HepG2 (cell line): ENCODE results near the gene DYNC2I2. TPM values are rescaled to one million over a fixed set of nuclear protein-coding genes. Genes with fewer than 3 reads are reported as not detected.

Experiments used
- AGO2 ChIP-seq: fragments of 200-400 bp; formaldehyde crosslinking; optimal IDR thresholded peaks from 2 replicates; pipeline ENCODE3; 2017; ENCODE audit warnings: mild to moderate bottlenecking, low read depth, low read length, moderate library complexity
- HDAC2 ChIP-seq: sonication (generic); formaldehyde crosslinking; IDR thresholded peaks from 2 replicates; pipeline ENCODE4 v1.4.0; 2020; ENCODE audit warnings: missing genetic modification reagents
- POLR2AphosphoS5 ChIP-seq: IDR thresholded peaks from 2 replicates; pipeline ENCODE4 v1.6.1; 2012; ENCODE audit warnings: low read depth, low read length
- SP5 ChIP-seq: IDR thresholded peaks from 2 replicates; pipeline ENCODE4 v1.6.1; 2016; ENCODE audit warnings: low read depth, borderline replicate concordance
- ZHX2 ChIP-seq, 2 experiments: sonication (generic) in 1 of 2; formaldehyde crosslinking in 1 of 2; IDR thresholded peaks; 2 replicates each; pipeline versions ENCODE4 v1.6.1 to v1.9.0; 2014 to 2022; ENCODE audit warnings: antibody characterized with exemption in 1 of 2, borderline replicate concordance in 1 of 2, inconsistent platforms in 1 of 2, low read depth in 1 of 2, missing genetic modification reagents in 1 of 2
- ZMYM4 ChIP-seq: sonication (generic); formaldehyde crosslinking; IDR thresholded peaks from 2 replicates; pipeline ENCODE4 v1.8.1; 2023; ENCODE audit warnings: mild to moderate bottlenecking, missing genetic modification reagents
- ZNF121 ChIP-seq: sonication (generic); formaldehyde crosslinking; IDR thresholded peaks from 2 replicates; pipeline ENCODE4 v1.5.0; 2020; ENCODE audit warnings: mild to moderate bottlenecking, missing genetic modification reagents
- polyA plus RNA-seq, 8 experiments: library from polyadenylated mRNA; depleted of rRNA in 3 of 8; stranded (reverse) in 7 of 8; unstranded in 1 of 8; fragments of >200 nt; fragmentation: Illumina TruSeq in 4 of 8; extraction: Trizol in 4 of 8; gene quantifications; 2 replicates each; pipeline versions ENCODE4 v1.2.1 to v1.2.3, GENCODE V29; 2011 to 2016; ENCODE audit warnings: low read depth in 4 of 8, missing spikeins in 1 of 8, mixed read lengths in 1 of 8; ENCODE audit not compliant: insufficient read depth in 1 of 8
- total RNA-seq, 5 experiments: library from RNA; depleted of rRNA; stranded (reverse); fragments of >200 nt; fragmentation: Illumina TruSeq; extraction: Trizol; gene quantifications; 2 replicates each; pipeline ENCODE4 v1.2.3, GENCODE V29; 2016; ENCODE audit warnings: low read depth in 1 of 5
- TF ChIP-seq, protein P1 (sequence below): sonication (generic); formaldehyde crosslinking; IDR thresholded peaks from 2 replicates; pipeline ENCODE4 v1.5.1; 2020; ENCODE audit warnings: mild to moderate bottlenecking, missing genetic modification reagents, moderate library complexity

Gene DYNC2I2
- total and polyA plus RNA-seq, 2 of the 13 experiments (the other 11 are each of a cell fraction or from before 2014, with no cell fraction given): 13.7 to 40.2 TPM

DNA sequence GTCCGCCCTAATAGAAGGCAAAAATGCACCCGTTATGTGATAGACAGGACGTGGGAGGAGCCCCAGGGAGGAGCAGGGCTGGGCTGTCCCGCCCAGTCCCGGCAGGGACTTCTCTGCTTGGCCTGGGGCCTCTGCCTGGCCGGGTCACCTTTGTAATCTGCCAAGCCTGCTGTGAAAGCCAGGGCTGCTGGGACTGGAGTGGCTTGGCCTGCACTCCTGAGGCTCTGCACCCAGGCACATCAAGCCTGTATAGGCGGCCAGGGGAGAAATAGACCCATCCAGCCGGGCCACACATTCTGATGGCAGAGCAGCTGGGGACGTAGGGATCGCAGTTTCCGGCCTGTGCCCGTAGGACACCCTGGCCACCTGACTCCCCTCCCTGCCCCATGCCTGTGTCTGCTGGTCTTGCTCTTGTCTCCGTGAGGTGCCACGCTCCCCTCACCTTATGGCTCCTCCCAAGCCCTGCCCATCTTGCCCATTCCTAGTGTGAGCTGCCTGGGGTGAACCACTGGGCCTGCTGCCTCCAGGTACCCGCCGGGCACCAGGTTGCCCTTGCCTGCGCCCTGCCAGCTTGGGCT, 28.1 kb downstream of the DYNC2I2 start (continued):
- TF ChIP-seq ZHX2 (IDR thresholded peaks at IDR 0.05; ENCODE audit: low read depth) (no peak), ZHX2 (CRISPR knock-in tag; IDR thresholded peaks at IDR 0.05; ENCODE audit: borderline replicate concordance) (no peak), ZNF121 (no peak), POLR2AphosphoS5 (peak; percentile 8; the same call in 1 of the 2 replicates), ZMYM4 (CRISPR knock-in tag) (no peak), SP5 (CRISPR knock-in tag) (peak; percentile 81; the same call in 1 of the 2 replicates), HDAC2 (no peak), AGO2 (peak; percentile 61)
- TF ChIP-seq, protein P1, sequence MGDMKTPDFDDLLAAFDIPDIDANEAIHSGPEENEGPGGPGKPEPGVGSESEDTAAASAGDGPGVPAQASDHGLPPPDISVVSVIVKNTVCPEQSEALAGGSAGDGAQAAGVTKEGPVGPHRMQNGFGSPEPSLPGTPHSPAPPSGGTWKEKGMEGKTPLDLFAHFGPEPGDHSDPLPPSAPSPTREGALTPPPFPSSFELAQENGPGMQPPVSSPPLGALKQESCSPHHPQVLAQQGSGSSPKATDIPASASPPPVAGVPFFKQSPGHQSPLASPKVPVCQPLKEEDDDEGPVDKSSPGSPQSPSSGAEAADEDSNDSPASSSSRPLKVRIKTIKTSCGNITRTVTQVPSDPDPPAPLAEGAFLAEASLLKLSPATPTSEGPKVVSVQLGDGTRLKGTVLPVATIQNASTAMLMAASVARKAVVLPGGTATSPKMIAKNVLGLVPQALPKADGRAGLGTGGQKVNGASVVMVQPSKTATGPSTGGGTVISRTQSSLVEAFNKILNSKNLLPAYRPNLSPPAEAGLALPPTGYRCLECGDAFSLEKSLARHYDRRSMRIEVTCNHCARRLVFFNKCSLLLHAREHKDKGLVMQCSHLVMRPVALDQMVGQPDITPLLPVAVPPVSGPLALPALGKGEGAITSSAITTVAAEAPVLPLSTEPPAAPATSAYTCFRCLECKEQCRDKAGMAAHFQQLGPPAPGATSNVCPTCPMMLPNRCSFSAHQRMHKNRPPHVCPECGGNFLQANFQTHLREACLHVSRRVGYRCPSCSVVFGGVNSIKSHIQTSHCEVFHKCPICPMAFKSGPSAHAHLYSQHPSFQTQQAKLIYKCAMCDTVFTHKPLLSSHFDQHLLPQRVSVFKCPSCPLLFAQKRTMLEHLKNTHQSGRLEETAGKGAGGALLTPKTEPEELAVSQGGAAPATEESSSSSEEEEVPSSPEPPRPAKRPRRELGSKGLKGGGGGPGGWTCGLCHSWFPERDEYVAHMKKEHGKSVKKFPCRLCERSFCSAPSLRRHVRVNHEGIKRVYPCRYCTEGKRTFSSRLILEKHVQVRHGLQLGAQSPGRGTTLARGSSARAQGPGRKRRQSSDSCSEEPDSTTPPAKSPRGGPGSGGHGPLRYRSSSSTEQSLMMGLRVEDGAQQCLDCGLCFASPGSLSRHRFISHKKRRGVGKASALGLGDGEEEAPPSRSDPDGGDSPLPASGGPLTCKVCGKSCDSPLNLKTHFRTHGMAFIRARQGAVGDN (CRISPR knock-in tag): peak; percentile 27; the same call in 1 of the 2 replicates
